Erythroblast (primary cell): ENCODE results near the gene RBBP8.

Source experiments
- DNase-seq, 2 experiments: peaks; one replicate each; lab custom pipeline; 2025; lab: John Stamatoyannopoulos, UW
- GATA1 ChIP-seq: IDR thresholded peaks from 2 replicates; pipeline ENCODE4 v1.6.1; 2011; ENCODE audit warnings: low read depth, mild to moderate bottlenecking, control low read depth, low read length, moderate library complexity
- POLR2A ChIP-seq: IDR thresholded peaks from 2 replicates; pipeline ENCODE4 v1.6.1; 2011; ENCODE audit warnings: mild to moderate bottlenecking, low read length

The RBBP8 gene

GRCh38 chr18:22987547-22988189 lies 54.5 kb downstream of the RBBP8 start:
- DNase-seq: no peak
- TF ChIP-seq GATA1: no peak
- TF ChIP-seq POLR2A: no peak

GRCh38 chr18:22988208-22988607 lies 55.1 kb downstream of the RBBP8 start:
- no peak for TF ChIP-seq GATA1
- TF ChIP-seq POLR2A: no peak
- no peak for DNase-seq

GRCh38 chr18:22998344-22998743 lies 65.2 kb downstream of the RBBP8 start:
- no peak for DNase-seq
- TF ChIP-seq POLR2A (no peak), GATA1 (no peak)

GRCh38 chr18:22999212-22999611 lies 66.1 kb downstream of the RBBP8 start:
- no peak for TF ChIP-seq POLR2A
- TF ChIP-seq GATA1: no peak
- DNase-seq: no peak

GRCh38 chr18:22999647-23000046 lies 66.5 kb downstream of the RBBP8 start:
- no peak for DNase-seq
- TF ChIP-seq POLR2A: no peak
- TF ChIP-seq GATA1: no peak

GRCh38 chr18:23003289-23003688 lies 70.2 kb downstream of the RBBP8 start:
- no peak for DNase-seq
- TF ChIP-seq GATA1: no peak
- TF ChIP-seq POLR2A: no peak

GRCh38 chr18:23012249-23012648 lies 79.1 kb downstream of the RBBP8 start:
- TF ChIP-seq GATA1: no peak
- no peak for TF ChIP-seq POLR2A
- no peak for DNase-seq

- no peak for DNase-seq
- TF ChIP-seq GATA1 (no peak), POLR2A (no peak)
Observed at GRCh38 chr18:23020555-23021294, 87.6 kb downstream of the RBBP8 start.

GRCh38 chr18:23021623-23022022 lies 88.5 kb downstream of the RBBP8 start:
- TF ChIP-seq GATA1: no peak
- TF ChIP-seq POLR2A: no peak
- no peak for DNase-seq

GRCh38 chr18:23032030-23032582 lies 99.0 kb downstream of the RBBP8 start:
- TF ChIP-seq POLR2A: no peak
- no peak for TF ChIP-seq GATA1
- no peak for DNase-seq

- DNase-seq: no peak
- TF ChIP-seq GATA1 (no peak), POLR2A (no peak)
Observed at GRCh38 chr18:23033056-23033455, 99.9 kb downstream of the RBBP8 start.

GRCh38 chr18:23036660-23037201 lies 103.6 kb downstream of the RBBP8 start:
- TF ChIP-seq GATA1: no peak
- no peak for TF ChIP-seq POLR2A

GRCh38 chr18:23037646-23038045 lies 104.5 kb downstream of the RBBP8 start:
- no peak for TF ChIP-seq GATA1
- TF ChIP-seq POLR2A: no peak
- no peak for DNase-seq

More at GRCh38 chr18:23036660-23037201, 103.6 kb downstream of the RBBP8 start:
- DNase-seq: no peak

GRCh38 chr18:23038712-23039111 lies 105.6 kb downstream of the RBBP8 start:
- no peak for DNase-seq
- TF ChIP-seq GATA1 (no peak), POLR2A (no peak)
